ENCODE data around the gene GRM7.

Gene GRM7

DNA sequence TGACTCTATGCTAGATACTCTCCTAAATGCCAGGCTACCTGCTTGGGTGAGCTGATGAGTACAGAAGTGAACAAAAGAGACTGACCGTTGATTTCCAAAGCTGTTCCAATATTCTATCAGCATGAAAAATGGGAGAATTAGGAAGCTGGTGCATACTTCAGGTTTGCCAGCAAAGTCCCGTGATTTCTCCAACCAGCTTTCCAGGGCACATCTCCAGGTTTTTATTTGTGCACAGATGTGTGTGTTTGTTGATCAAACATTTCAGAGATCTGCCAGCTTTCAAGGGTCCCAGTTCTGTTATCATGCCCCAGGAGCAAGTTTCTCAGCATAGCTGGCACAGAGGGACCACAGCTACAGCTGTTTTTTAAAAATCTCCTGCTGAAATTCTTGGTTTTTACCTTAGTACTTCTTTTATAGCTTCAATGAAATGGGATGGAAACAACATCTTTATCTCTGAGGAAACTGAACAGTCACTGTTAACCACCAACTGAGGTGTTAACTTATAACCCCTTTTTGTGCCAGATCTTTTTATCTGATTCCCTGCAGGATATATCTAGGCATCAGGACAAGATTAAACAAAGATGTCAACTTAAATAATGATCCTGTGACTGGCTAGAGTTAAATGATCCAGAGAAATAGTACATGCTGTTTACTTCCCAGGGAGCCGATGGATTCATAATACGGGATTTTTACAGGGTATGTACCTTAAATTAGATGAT is 380.8 kb downstream of the GRM7 start:
- DNase-seq (ENCODE audit: low read depth): no peak

DNA sequence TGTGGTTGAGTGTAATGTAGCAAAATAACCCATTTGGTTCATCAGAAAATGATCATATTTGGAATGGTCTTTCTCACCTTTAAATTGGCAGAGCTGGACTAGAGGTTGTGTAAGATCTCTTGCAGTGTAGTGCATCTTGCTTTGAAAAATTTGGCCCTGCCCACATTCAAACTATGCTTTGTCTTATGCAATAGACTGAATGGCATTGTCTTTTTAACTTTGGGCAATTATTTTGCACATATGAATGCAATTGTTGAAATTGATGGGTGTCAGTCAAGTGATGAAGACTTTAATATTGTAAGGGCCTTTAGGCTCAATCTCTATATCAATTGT is 381.4 kb downstream of the GRM7 start:
- DNase-seq (ENCODE audit: low read depth): no peak

DNA sequence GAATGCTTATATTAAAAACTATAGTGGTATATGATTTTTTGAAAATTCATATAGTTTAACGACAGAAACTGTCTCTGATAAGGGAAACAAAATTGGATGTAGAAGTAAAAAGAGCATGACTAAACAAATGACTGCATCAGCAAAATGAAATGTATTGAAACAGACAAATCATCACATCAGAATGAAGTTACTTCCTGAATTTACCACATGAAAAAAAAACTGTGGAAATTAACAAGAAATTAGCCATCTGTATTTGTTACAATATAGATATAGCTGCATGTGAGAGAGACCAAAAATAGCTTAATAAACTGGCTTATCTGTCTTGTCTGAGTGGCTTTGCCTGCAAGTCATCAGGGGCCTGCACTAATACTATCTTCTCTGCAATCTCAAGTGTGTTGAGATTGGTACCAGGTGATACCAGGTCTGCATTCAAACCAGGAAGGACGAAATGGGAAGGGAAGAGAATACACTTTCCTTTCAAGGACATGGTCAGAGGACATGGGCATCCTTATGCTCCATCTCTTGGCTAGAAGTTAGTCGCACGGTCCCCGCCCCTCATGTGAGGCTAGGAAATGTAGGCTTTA is 388.7 kb downstream of the GRM7 start:
- DNase-seq (ENCODE audit: low read depth): no peak

DNA sequence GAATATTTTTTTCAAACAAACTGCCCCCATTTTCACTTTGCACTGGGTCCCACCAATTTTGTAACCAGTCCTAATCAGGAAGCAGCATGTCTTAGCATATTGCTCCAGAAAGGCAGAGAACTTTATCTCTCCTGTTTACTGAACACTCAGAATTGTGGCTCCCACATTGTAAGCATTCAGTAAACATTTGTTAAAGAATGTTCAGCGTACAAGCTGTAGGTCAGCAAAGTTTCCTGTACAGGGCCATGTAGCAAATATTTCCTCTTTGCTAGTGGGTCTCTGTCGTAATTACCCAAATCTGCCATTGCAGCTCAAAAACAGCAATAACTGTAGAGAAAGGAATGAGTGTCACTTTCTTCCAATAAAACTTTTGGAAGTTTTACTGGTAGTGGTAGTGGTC is 393.3 kb downstream of the GRM7 start:
- no peak for DNase-seq (ENCODE audit: low read depth)

DNA sequence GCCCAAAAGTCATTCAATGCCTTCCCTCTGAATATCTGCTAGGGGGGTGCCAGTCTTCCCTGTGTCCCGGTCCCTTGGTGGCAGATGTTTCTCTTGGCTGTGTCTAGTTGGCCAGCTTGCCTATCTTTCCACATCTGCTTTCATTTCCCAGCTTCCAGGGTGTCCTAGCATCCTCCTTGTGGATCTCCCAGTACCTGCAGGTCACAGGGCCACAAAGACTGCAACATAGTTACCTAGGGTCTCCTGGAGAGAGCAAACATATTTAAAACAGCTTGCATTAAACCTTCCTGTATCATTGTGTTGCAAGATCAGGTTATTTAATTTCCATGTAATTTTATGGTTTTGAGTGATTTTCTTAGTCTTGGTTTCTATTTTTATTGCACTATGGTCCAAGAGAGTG is 400.1 kb downstream of the GRM7 start:
- DNase-seq (ENCODE audit: low read depth): no peak

DNA sequence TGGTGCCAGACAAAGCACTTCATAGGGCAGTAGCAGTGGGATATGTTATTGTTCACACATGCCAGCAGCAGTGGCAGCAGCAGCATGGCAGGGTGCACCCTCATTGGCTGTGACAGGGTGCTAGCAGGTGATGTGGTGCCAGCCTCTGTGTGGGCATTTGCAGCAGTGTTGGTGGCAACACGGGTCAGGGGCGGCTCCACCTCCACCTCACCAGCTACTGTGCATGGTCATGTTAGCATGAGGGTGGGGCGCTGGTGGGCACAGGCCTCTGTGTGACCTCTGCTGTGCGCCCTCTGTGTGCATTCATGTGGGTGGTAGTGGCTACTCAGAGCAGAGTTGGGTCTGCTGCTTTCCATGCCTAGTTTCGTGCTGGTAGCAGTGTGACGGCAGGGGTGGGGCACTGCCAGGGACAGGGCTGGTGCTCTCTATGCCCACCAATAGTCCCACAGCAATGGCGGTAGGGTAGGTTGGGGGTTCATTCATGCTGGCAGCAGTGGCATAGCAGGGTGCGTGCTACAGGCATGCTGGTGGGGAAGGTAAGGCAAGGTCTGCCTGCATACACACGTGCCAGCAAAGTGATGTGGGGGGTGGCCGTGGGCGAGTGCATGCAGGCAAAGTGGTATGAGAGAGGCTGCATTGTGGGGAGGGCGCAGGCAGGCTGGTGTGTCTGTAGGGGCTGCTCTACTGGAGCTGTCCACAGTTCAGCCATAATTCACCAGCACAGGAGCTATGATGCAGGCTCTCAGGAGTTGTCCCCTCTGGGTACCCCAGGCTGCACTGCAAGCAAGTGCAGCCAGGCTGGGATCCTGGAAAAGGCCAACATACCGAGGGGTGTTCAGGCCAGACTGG is 402.7 kb downstream of the GRM7 start:
- DNase-seq (ENCODE audit: low read depth): no peak

DNA sequence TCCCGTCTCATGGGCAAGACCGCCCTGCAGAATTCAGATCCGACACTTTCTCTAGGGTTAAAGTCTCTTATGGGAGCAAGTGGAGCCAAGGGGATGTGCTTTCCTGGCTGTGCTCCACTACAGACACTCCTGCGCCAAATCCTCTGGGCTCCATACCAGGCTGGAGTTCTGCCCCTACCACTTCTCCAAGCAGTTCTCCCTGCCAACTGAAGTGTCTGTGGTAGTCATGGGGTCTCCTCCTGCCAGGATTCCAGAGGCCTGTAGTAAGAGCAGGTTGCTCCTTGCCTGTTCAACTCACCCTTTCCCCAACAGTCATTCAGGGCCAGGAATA is 403.2 kb downstream of the GRM7 start:
- DNase-seq (ENCODE audit: low read depth): no peak

DNA sequence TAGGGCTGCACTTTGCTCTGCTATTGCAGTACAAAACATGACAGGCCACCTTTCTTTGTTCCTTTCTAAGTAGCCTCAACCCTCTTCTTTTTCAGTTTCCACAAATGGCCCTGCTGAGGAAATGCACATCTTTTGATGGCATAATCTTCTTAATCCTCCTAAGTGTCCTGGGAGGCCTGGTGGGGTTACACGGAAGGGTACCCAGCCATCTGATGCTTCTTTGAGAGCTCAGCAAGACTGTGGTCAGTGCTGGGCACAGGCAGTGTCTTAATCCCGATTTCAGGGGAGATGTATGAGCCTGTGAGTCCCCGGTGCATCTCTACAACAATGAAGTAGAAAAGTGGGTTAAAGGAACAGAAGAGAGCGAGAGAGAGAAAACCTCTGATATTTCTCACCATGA is 404.8 kb downstream of the GRM7 start:
- no peak for DNase-seq (ENCODE audit: low read depth)

DNA sequence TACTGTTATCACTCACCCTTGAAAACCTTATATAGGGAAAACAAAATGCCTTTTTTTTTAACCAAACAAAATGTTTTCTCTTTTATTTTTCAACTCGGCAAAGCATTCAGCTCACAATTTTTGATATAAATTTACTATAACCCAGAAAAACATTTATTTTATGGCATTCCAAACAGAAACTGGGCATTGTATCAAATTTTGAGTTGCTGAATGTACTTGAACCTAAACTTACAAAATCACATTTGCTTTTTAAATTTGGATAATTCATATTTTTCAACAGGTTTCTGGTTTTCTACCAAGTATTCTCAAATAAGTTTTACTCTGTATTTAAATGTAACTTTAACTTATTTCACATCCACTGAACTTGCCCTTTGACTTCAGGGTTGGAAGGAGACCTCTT is 405.6 kb downstream of the GRM7 start:
- no peak for DNase-seq (ENCODE audit: low read depth)

DNA sequence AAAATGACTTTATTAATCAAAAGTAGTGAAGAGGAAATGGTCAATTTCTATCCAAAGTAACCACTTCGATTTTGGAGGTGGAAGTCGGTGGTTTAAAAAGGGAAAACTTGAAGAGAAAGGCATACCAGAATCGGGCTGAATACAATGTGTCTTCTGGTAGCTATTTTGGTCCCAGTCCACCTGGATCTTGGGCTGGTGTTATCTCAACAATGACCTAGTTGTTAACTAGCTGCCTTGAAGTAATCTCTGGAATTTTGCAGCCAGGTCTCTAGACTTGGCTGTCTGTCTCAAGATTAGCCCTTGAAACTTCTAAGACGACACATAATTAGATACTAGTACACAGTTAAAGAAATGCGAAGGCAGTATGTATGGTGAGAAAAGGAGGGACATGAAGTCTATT is 409.8 kb downstream of the GRM7 start:
- no peak for DNase-seq (ENCODE audit: low read depth)

DNA sequence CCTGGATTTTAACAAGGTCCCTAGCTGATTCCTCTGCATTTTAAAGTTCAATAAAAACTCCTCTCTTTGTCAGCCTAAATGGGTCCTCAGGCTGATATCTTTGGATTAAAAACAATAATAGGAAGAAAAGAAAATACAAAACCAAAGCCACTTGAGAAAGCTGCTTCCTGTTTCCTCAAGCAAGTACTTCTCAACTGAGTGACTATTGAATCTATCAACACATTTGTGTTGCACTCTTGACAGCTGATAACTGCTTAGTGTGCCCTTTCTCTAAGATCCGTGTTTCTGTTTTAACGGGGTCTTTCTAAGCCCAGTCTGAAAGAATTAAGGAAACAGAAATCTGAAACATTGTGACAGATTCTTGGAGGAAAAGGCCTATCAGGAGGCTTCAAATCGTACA is 410.7 kb downstream of the GRM7 start:
- DNase-seq (ENCODE audit: low read depth): no peak

DNA sequence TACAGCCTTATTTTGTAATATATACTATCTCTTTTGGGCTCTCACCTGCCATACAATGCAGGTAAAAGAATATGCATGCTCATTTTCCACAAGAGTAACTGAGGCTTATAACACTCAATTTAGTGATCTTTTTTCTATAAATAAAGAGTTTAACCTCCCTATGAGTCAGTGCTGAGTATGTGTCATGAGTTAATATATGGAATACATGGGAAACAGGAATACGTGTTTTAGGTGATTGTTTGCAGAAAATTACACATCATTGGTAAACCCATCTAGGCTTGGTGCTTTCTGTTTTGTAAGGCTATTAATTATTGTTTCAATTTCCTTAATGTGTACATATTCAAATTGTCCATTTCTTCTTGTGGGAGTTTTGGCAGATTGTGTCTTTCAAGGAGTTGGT is 411.3 kb downstream of the GRM7 start:
- DNase-seq (ENCODE audit: low read depth): no peak

DNA sequence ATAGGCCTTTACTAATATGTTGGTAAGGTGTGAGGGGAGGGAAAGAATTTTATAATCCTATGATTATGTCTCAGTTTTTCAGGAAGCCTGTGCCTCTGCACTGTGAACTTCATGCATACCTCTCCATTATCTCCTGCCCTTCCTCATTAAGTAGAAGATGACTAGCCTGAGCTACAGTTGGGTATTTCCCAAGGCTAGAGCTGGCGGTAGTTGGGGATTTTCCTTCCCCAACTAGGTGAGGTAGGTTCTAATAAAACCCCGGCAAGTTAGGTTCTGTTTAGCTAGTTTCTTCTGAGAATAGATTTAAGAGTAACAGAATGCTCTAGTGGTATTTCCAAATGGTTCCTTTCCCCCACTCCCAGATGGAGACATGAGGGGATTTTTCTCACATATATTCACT is 414.5 kb downstream of the GRM7 start:
- no peak for DNase-seq (ENCODE audit: low read depth)

DNA sequence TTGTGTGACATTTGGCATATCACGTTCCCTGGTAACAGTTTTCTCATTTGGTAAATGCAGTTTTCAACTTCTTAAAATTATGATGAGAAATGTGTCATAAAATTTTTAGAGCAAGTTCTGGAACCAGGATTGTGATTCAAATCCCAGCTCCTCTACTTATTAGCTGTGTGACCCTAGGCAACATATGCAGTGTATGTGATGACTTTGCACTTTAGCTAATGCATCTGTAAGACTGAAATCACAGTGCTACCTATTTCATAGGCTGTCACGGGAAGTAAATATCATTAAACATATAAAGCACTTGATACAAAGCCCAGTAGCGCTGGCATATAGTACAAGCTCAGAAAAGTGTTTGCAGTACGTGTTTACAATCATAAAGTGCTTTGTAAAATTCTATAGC is 419.4 kb downstream of the GRM7 start:
- DNase-seq (ENCODE audit: low read depth): no peak

DNA sequence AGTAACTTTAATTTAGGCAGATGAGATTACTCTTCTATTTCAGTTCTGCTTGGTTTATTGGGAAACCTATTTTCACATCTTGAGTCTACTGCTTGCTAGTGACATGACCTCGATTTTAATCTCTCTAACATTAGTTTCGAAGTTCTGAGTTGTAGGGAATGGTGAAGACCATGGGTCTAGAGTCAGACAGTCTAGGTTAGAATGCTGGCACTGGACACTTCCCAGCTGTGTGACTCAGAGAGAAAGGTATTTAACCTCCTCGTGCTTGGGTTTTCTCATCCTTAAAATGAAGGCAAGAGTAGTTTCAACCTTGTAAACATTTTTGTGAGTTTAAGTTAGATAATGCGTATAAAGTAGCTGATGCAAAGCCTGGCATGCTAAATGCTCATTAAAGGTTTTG is 422.1 kb downstream of the GRM7 start:
- DNase-seq (ENCODE audit: low read depth): no peak

DNA sequence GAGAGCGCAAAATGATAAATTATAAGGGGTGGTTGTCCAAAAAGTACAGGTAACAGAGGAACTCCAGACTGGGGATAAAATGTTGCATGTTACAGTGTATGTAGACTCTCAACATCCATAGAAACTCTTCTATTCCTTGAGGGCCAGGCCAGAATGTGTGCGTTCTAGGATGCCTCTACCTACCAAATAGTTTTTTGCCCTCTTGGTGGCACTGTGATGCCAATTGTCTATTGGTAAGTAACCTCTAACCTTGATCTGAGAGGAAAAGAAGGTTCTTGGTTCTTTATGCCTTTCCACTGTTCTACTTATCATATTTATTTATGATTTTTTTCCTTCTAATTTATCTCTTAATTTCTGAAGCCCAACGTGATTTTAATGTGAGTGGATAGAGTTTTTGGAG is 424.6 kb downstream of the GRM7 start:
- no peak for DNase-seq (ENCODE audit: low read depth)

DNA sequence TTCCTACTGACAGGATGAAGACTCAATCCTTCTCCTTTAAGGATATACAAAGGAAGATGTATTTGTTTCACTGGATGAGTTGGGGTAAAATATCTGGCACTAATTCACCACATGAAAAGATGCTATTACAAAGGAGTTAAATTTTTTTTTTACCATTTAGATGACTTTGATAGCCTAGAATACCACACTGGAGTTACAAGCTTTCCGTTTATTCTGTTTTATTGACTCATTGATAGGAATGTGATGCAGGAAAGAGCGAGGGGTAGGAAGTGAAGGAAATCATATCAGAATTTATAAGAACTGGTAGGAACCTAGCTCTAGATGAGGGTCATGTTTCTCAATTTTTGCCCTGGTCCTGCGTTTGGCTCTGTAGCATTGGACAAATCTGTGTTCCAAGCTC is 427.2 kb downstream of the GRM7 start:
- DNase-seq (ENCODE audit: low read depth): no peak

DNA sequence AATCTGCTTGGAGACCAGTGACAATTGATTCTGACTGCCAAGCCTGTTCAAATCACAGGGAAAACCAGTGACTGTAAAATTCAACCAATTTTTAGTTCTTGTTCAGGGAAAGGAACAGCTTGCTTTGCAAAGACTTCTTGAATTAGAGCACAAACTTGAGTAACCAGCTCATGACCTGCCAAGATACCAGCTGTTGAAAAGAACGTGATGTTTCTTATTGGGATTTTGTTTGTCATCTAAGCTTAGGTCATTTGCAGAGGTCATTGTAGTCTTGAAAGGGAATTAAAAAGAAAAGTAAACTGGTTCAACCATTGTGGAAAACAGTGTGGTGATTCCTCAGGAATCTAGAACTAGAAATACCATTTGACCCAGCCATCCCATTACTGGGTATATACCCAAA is 428.2 kb downstream of the GRM7 start:
- no peak for DNase-seq (ENCODE audit: low read depth)

DNA sequence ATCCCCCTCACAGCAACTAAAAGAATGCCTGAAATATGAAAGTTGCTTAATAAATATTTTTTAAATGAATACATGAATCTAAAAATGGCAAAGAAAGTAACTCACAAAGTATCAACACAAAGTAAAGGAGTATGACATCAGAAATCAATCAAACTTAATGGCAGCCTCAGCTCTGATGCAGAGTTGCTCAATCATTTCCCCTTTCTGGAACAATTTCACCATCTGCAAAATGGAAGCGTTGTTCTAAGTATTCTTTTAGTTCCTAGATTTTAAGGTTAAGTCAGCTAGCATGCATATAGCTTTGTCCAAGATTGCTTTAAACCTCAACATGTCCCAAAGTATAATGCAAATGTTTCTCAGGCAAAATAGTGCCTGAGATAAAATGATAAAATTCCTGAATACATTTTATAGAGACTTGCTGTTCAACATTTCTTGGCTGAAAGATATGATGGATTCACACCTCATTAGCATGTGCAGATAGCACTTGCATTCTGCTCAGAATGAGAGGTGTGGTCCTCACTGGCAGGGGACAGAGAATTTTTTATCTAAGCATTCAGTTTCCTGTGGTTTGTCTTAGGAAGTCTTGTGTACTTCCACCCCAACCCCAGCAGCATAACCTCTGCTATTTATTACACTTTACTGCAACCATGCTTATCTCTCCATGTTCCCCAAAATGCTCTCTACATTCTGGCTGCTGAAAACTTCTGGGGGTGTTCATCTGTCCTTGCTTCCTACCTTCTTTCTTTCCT is 429.3 kb downstream of the GRM7 start:
- no peak for DNase-seq (ENCODE audit: low read depth)

DNA sequence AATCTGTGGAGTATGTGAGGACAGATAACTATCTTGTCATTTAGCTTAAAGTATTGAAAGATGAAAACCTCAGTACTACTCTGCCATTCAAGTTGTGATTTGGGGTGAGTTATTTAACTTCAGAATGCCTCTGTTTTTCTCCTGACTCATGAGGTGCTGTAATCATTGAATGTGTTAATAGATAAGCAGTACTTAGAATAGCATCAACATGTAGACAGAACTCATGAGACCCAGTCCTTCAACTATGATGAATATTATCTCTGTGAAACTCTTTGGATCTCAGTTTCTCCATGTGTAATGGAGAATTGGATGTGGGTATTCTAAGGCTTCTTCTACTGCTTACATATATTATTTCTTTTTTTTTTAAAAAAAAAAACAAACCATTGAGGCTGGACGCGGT is 431.4 kb downstream of the GRM7 start:
- no peak for DNase-seq (ENCODE audit: low read depth)

DNA sequence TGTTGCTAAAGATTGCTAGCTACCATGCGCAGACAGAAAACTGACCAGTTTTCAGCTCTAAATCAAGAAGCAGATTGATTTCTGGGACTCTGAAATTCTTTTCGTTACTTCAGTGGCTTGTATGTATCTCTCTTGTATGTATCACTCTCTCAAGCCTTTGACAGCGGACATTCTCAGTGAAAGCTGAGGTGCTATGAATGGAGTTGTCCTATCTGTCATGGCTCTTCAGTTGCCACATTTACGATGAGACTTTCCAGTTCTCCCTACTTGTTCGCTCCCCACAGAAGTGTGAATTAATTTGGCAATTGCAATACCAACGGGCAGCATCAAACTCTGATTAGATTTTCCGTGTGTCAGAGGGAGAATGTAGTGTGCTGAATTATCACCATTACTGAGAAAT is 432.4 kb downstream of the GRM7 start:
- no peak for DNase-seq (ENCODE audit: low read depth)

DNA sequence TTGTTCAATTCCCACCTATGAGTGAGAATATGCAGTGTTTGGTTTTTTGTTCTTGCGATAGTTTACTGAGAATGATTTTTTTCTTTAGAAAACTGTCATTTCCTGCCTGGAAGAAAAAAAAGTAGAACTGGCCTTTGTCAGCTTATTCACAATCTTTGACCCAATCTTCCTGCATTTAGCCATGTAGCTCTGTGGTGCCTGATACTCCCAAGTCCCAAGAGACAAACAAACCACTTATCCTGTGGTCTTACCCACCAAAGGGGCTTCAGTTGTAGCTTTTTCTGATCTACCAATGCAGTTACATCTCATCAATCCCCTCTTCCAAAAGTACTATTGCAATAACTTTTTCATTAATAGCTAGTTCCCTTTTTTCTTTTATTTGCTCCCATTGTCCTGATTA is 444.6 kb downstream of the GRM7 start:
- no peak for DNase-seq (ENCODE audit: low read depth)

DNA sequence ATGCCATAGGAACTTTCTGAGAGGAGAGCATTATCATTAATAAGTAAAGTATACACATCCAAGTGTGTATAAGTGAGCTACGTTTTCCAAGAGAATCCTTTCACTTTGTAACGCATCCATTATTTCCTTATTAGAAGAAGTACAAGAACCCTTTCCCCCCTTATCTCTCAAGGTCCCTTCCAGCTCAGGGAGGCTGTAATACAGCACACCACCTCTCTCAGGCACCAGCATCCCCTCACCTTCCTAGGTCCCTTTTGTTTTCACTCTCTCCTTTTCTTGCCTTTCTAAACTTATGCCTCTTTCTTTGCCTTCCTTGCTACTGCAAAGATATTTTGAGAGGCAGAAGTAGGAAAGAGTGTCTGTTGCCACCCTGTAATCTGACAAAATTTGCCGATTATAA is 446.0 kb downstream of the GRM7 start:
- DNase-seq (ENCODE audit: low read depth): no peak

Data from stromal cell of bone marrow (primary cell).